MCF 10A (cell line): Measurements from ENCODE around the gene TTLL5. TPM values are rescaled to one million over a fixed set of nuclear protein-coding genes. Genes with fewer than 3 reads are reported as not detected.
A peak's percentile ranks its signal among the peaks of the same experiment; 100 is the strongest.

Experiments used
- BruUV-seq: library from RNA; stranded (reverse); fragments of 400-500 nt; replicated peaks from 2 replicates; lab custom pipeline; 2021; lab: Mats Ljungman, UMichigan
- CTCF ChIA-PET: fragments of 300-600 bp; sonication (Branson Sonifier 250); formaldehyde crosslinking; extraction: SDS; loops from one replicate; lab custom pipeline; 2021; ENCODE audit warnings: antibody characterized with exemption, inconsistent platforms; lab: Yijun Ruan, JAX
- POLR2A ChIA-PET: fragments of 300-600, 350-650 bp; sonication (Branson Sonifier 250); formaldehyde crosslinking; extraction: SDS; loops from one replicate; lab custom pipeline; 2020; ENCODE audit warnings: antibody characterized with exemption, inconsistent platforms; lab: Yijun Ruan, JAX
- DNase-seq: peaks from one replicate; pipeline ENCODE4 v3.0.0-alpha.2; 2018; ENCODE audit not compliant: unreplicated experiment
- H3K27ac Mint-ChIP-seq: one replicate; pipeline ENCODE4 v1.8.0; 2022; ENCODE audit warnings: mild to moderate bottlenecking, low read depth, mixed read lengths; ENCODE audit not compliant: unreplicated experiment
- H3K27me3 Mint-ChIP-seq: one replicate; pipeline ENCODE4 v1.8.0; 2022; ENCODE audit warnings: mixed read lengths; ENCODE audit not compliant: insufficient read depth, unreplicated experiment
- H3K36me3 Mint-ChIP-seq: one replicate; pipeline ENCODE4 v1.8.0; 2022; ENCODE audit warnings: mild to moderate bottlenecking, moderate library complexity, mixed read lengths; ENCODE audit not compliant: insufficient read depth, unreplicated experiment
- H3K4me1 Mint-ChIP-seq: one replicate; pipeline ENCODE4 v1.8.0; 2022; ENCODE audit warnings: mixed read lengths; ENCODE audit not compliant: insufficient read depth, unreplicated experiment
- H3K4me3 Mint-ChIP-seq: one replicate; pipeline ENCODE4 v1.8.0; 2022; ENCODE audit warnings: mild to moderate bottlenecking, moderate library complexity, mixed read lengths; ENCODE audit not compliant: unreplicated experiment
- H3K9me3 Mint-ChIP-seq: one replicate; pipeline ENCODE4 v1.8.0; 2022; ENCODE audit warnings: mixed read lengths; ENCODE audit not compliant: unreplicated experiment
- intact Hi-C: fragments of 100-400 bp; cut with micrococcal nuclease; formaldehyde crosslinking; loops from 2 replicates; pipeline ENCODE4 v1.14.1; 2022
- total RNA-seq: library from RNA; stranded (reverse); gene quantifications from 2 replicates; pipeline ENCODE4 v1.2.3, GENCODE V29; 2022
- TF ChIP-seq, protein P1 (sequence below): fragments of 200-600 bp; IDR thresholded peaks from one replicate; pipeline ENCODE4 v1.8.0; 2022; ENCODE audit warnings: antibody characterized with exemption, mild to moderate bottlenecking; ENCODE audit not compliant: unreplicated experiment

TTLL5 gene
- total RNA-seq, 1 experiment from 2014 or later = 31.7 TPM

DNA sequence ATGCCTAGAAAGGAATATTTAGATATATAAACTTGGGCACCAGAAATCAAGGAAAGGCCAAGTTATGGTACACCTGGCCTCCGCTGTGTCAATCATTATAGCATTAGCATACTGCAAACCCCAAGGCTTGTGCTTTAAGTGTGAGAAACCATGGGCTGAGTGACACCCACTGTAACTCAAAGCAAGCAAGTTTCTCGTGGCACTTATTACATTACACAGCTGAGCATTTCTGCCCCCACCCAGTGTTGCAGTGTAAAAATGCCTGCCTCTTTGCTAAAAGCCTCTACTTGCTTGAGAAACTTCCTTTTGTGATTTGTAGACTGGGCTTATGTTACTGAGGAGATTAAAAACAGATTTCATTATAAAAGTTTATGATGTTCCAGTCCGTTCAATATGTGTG is 198.7 kb downstream of the TTLL5 start:
- Mint-ChIP-seq H3K27ac (no peak overlapping the region), H3K4me3 (no peak overlapping the region), H3K9me3 (no peaks in the 10 kb centered on the region), H3K4me1 (peaks cover 23% of the 10 kb centered on the region), H3K27me3 (no peaks in the 10 kb centered on the region), H3K36me3 (peaks cover 8% of the 10 kb centered on the region)
- DNase-seq = no peak
- ChIA-PET CTCF (interaction anchor here (1.2 kb wide), 1 partner anchor 47 kb away, joined by 3 read pairs; no protein-coding TSS in a partner anchor), POLR2A (interaction anchor here (0.5 to 1.8 kb wide), 4 partner anchors 8 to 30 kb away, joined by 3 to 8 read pairs (median 4); no protein-coding TSS in a partner anchor)
- no TSS peak for BruUV-seq
- intact Hi-C loops = loop anchor here (2.0 kb wide), 1 partner anchor 27 kb away; no protein-coding TSS in a partner anchor
- TF ChIP-seq, protein P1, sequence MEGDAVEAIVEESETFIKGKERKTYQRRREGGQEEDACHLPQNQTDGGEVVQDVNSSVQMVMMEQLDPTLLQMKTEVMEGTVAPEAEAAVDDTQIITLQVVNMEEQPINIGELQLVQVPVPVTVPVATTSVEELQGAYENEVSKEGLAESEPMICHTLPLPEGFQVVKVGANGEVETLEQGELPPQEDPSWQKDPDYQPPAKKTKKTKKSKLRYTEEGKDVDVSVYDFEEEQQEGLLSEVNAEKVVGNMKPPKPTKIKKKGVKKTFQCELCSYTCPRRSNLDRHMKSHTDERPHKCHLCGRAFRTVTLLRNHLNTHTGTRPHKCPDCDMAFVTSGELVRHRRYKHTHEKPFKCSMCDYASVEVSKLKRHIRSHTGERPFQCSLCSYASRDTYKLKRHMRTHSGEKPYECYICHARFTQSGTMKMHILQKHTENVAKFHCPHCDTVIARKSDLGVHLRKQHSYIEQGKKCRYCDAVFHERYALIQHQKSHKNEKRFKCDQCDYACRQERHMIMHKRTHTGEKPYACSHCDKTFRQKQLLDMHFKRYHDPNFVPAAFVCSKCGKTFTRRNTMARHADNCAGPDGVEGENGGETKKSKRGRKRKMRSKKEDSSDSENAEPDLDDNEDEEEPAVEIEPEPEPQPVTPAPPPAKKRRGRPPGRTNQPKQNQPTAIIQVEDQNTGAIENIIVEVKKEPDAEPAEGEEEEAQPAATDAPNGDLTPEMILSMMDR = no peak

- BruUV-seq = no TSS peak
- ChIA-PET CTCF (no interaction called here), POLR2A (interaction anchor here (0.6 to 1.8 kb wide), 6 partner anchors 8 to 517 kb away, joined by 3 to 8 read pairs (median 4); no protein-coding TSS in a partner anchor)
- H3K4me1 Mint-ChIP-seq = peaks cover 27% of the 10 kb centered on the region
- H3K27me3 Mint-ChIP-seq = no peaks in the 10 kb centered on the region
- peak overlapping the region; percentile 1 for H3K4me3 Mint-ChIP-seq
- H3K9me3 Mint-ChIP-seq = no peaks in the 10 kb centered on the region
- H3K27ac Mint-ChIP-seq = peak overlapping the region; percentile 66
- TF ChIP-seq, protein P1 = no peak
- intact Hi-C loops = loop anchor here (2.0 kb wide), 1 partner anchor 28 kb away; no protein-coding TSS in a partner anchor
- peaks cover 1% of the 10 kb centered on the region for H3K36me3 Mint-ChIP-seq
- no peak for DNase-seq
These were observed 199.6 kb downstream of the TTLL5 start for GRCh38 chr14:75860561-75861160.

- intact Hi-C loops = loop anchor here (2.0 kb wide), 1 partner anchor 28 kb away; no protein-coding TSS in a partner anchor
- CTCF ChIA-PET = interaction anchor here (0.7 kb wide), 1 partner anchor 121 kb away, joined by 3 read pairs; no protein-coding TSS in a partner anchor
- peak overlapping the region; percentile 66 for H3K27ac Mint-ChIP-seq
- H3K27me3 Mint-ChIP-seq = no peaks in the 10 kb centered on the region
- H3K36me3 Mint-ChIP-seq = no peaks in the 10 kb centered on the region
- TF ChIP-seq, protein P1 = no peak
- H3K4me1 Mint-ChIP-seq = peaks cover 27% of the 10 kb centered on the region
- no peaks in the 10 kb centered on the region for H3K9me3 Mint-ChIP-seq
- no TSS peak for BruUV-seq
- peak; percentile 92 for DNase-seq
- peak overlapping the region; percentile 1 for H3K4me3 Mint-ChIP-seq
- POLR2A ChIA-PET = interaction anchor here (0.6 to 1.8 kb wide), 5 partner anchors 10 to 517 kb away, joined by 3 to 8 read pairs (median 3); no protein-coding TSS in a partner anchor
These were observed 200.1 kb downstream of the TTLL5 start for GRCh38 chr14:75861161-75861621.

DNA sequence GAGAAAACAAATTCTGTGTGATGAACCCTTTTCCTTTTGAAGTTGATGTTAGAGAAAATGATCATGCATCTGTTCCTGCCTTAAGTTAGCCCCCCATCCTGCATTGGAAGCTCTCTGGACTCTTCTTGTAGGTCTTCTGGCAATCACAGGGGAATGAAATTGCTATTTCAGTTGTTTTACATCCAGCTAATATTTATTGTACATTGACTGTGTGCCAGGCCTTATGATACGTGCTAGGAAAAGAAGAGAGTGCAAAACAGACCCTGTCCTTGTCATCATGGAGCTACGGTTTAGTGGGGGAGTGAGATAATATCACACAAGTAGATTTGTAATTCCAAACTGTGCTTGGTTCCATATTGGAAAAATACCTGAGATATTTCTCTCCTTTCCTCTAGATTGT is 202.2 kb downstream of the TTLL5 start:
- TF ChIP-seq, protein P1 = no peak
- CTCF ChIA-PET = interaction anchor here (1.7 kb wide), 1 partner anchor 152 kb away, joined by 7 read pairs; no protein-coding TSS in a partner anchor
- Mint-ChIP-seq H3K9me3 (no peaks in the 10 kb centered on the region), H3K4me1 (peaks cover 37% of the 10 kb centered on the region), H3K27ac (no peak overlapping the region), H3K27me3 (no peaks in the 10 kb centered on the region), H3K36me3 (no peaks in the 10 kb centered on the region), H3K4me3 (no peak overlapping the region)
- BruUV-seq = no TSS peak
- POLR2A ChIA-PET = interaction anchor here (1.0 to 1.2 kb wide), 2 partner anchors 14 to 15 kb away, joined by 3 to 6 read pairs; no protein-coding TSS in a partner anchor
- intact Hi-C loops = no loop called here
- no peak for DNase-seq
